AG04449 (cell line): ENCODE results near the gene NTF4.

Experiments
- CTCF ChIA-PET: fragments of 350-600 bp; formaldehyde crosslinking; extraction: SDS; loops from one replicate; lab custom pipeline; 2021; ENCODE audit warnings: antibody characterized with exemption; lab: Yijun Ruan, JAX
- POLR2A ChIA-PET: fragments of 400-600, 350-600 bp; formaldehyde crosslinking; extraction: SDS; loops from one replicate; lab custom pipeline; 2020; ENCODE audit warnings: antibody characterized with exemption, inconsistent platforms; lab: Yijun Ruan, JAX
- DNase-seq: peaks from one replicate; pipeline ENCODE4 v3.0.0-alpha.2; 2010; ENCODE audit warnings: low read depth, low spot score
- H3K4me3 ChIP-seq: 2 replicates; pipeline ENCODE4 v1.5.1; 2011; ENCODE audit warnings: low read depth, mild to moderate bottlenecking, control low read depth, low read length
- TF ChIP-seq, protein P1 (sequence below): IDR thresholded peaks from one replicate; pipeline ENCODE4 v1.5.1; 2011; ENCODE audit warnings: mild to moderate bottlenecking, moderate library complexity, low read length, control low read depth, inconsistent platforms; ENCODE audit not compliant: insufficient read depth; ENCODE audit errors: missing control alignments

NTF4 gene

DNA sequence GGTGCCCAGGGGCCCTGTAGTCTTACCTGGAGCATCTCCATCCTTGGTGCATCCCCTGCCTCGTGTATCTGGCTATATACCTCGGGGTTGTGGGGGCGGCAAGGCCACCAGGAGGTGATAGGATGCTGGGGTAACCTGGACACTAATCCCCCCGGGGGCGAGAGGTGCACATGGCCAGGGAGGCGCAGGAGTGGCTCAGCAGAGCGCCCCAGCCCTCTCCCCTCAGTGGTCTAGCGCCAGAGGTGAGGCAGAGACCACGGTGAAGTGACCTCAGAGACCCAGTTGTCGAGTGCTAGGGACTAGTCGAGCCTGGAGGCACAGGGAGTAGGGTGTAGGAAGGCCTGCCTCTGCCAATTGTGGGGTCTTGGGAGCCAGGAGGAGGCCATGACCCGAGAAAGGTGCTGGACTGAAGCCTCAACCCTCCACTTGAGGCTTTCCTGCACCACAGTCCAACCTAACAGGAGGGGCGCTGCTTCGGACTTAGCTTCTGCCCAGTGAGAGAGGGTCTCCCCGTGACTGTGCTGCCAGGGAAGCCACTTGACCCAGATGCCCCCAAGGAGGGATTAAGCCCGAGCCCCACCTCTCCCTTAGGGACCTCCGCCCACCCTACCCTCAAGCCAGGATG, 47.5 kb downstream of the NTF4 start, which contains the start of gene LHB:
Gene LHB (minus strand): TSS at position 51 of the 625 bp plus-strand sequence. CDS start 10 bp downstream, at position 41.
- TF ChIP-seq, protein P1, sequence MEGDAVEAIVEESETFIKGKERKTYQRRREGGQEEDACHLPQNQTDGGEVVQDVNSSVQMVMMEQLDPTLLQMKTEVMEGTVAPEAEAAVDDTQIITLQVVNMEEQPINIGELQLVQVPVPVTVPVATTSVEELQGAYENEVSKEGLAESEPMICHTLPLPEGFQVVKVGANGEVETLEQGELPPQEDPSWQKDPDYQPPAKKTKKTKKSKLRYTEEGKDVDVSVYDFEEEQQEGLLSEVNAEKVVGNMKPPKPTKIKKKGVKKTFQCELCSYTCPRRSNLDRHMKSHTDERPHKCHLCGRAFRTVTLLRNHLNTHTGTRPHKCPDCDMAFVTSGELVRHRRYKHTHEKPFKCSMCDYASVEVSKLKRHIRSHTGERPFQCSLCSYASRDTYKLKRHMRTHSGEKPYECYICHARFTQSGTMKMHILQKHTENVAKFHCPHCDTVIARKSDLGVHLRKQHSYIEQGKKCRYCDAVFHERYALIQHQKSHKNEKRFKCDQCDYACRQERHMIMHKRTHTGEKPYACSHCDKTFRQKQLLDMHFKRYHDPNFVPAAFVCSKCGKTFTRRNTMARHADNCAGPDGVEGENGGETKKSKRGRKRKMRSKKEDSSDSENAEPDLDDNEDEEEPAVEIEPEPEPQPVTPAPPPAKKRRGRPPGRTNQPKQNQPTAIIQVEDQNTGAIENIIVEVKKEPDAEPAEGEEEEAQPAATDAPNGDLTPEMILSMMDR, result no peak
- DNase-seq, result no peak
- peak within 1 kb of the TSS; percentile 50 for H3K4me3 ChIP-seq
- ChIA-PET POLR2A (interaction anchor here (0.5 to 2.0 kb wide), 3 partner anchors 40 to 398 kb away, joined by 3 to 7 read pairs (median 3); partner anchors contain the start of genes CGB7 and SPHK2), CTCF (interaction anchor here (1.3 to 5.5 kb wide), 9 partner anchors 8 to 229 kb away, joined by 3 to 68 read pairs (median 6); partner anchors contain the start of genes GYS1 and RUVBL2)

DNA sequence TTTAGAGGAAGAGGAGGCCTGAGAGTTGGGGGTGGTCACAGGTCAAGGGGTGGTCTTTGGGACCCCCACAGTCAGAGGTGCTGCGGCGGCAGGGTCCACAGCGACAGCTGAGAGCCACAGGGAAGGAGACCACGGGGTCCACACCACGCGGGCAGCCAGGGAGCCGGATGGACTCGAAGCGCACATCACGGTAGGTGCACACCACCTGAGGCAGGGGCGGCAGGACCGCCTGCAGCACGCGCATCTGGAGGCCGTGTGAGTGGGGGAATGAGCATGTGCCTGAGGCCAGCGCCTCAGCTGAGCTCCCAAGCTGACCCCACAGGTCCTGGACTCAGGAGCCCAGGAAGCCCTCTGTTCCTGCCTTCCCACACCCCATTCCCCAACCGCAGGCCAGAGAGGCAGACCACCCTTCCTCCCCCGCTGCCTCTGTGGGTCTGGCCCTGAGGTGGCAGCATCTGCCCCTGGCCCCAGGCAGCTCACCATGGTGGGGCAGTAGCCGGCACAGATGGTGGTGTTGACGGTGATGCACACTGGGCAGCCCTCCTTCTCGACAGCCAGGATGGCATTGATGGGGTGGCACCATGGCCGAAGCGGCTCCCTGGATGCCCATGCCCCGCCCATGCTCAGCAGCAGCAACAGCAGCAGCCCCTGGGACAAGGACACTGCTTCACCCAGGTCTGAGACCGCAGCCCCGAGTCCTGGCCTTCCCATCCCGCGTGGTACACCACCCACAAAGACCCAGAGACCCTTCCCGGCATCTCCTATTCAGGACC, 48.4 kb downstream of the NTF4 start:
- H3K4me3 ChIP-seq, result no peak overlapping the region
- no peak for DNase-seq
- TF ChIP-seq, protein P1, result no peak
- CTCF ChIA-PET, result interaction anchor here (0.8 to 11.0 kb wide), 2 partner anchors 17 to 24 kb away, joined by 3 to 146 read pairs; no protein-coding TSS in a partner anchor
- POLR2A ChIA-PET, result no interaction called here

DNA sequence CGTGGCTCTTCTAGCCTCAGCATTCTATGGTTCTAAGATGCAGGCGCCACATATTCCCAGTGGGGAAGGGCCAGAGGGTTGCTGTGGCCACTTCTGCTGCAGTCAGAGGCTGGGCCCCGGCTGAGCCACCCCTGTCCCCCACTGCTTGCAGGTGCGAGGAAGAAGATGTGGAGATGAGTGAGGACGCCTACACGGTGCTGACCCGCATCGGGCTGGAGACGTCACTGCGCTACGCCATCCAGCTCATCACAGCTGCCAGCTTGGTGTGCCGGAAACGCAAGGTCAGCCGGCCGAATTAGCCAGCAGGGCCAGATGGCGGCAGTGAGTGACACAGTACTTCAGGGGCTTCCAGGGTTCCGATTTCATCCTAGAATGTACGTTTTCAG, 49.8 kb downstream of the NTF4 start:
- ChIA-PET POLR2A (no interaction called here), CTCF (interaction anchor here (1.3 to 11.0 kb wide), 2 partner anchors 13 to 16 kb away, joined by 3 to 146 read pairs; no protein-coding TSS in a partner anchor)
- no peak for DNase-seq
- H3K4me3 ChIP-seq, result no peak overlapping the region
- TF ChIP-seq, protein P1, result no peak

DNA sequence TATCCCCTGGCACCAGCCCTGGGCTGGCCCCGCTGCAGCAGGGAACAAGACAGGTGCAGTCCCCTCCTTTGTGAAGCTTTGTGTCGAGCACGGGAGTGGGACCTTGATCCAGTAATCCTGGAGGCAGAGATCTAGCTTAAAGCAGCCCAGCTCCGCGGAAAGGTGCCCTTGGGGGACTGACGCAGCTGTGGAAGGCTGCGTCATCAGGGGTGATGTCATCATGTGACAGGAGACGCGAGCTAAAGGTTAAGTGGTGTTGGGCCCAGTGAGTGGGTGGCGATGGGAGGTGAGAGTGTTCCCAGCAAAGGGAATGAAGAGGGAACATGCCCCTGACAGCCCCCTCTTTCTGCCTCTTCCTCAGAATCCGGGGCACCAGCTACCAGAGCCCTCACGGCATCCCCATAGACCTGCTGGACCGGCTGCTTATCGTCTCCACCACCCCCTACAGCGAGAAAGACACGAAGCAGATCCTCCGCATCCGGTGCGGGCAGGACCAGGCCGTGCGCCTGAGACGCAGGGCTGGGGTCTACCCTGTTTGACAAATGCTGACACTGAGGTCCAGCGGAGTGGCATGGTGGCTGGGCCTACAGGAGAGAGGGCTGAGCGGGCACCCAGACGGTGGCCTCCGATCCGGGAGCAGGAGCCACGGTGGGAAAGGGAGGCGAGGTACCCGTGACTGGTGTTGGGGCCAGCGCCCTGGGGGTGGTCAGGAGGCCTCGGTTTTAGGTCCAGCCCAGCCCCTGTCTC, 50.3 kb downstream of the NTF4 start:
- TF ChIP-seq, protein P1, result no peak
- POLR2A ChIA-PET, result interaction anchor here (0.7 to 1.2 kb wide), 2 partner anchors 21 to 47 kb away, joined by 3 read pairs; partner anchors contain the start of gene GYS1

DNA sequence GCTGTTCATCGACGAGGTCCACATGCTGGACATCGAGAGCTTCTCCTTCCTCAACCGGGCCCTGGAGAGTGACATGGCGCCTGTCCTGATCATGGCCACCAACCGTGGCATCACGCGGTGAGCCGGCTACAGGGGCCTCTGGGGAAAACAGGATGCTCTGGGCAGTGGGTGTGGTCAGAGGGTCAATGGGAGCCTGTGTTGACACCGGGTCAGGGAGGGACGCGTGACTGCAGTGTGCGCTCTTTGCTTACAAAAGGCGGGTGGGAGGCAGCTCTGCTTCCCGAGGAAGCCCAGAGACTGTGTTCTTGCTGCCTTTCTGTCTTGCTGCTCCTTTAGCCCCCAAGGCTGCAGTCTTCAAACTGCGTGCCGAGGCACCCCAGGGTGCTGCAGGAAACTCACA, 53.4 kb downstream of the NTF4 start:
- no peak overlapping the region for H3K4me3 ChIP-seq
- CTCF ChIA-PET, result interaction anchor here (11.0 kb wide), 1 partner anchor 12 kb away, joined by 146 read pairs; no protein-coding TSS in a partner anchor
- TF ChIP-seq, protein P1, result no peak
- no peak for DNase-seq
- POLR2A ChIA-PET, result no interaction called here

More for the DNA sequence above, 50.3 kb downstream of the NTF4 start:
- DNase-seq, result no peak
- H3K4me3 ChIP-seq, result no peak overlapping the region
- CTCF ChIA-PET, result interaction anchor here (1.2 to 11.0 kb wide), 4 partner anchors 12 to 212 kb away, joined by 3 to 146 read pairs (median 10); partner anchors contain the start of genes GYS1 and RUVBL2
